Spleen (tissue), 7 donors: ENCODE data around the gene CNTNAP5.

Experiments
- POLR2AphosphoS5 ChIP-seq, 3 donors: sonication (generic); formaldehyde crosslinking; IDR thresholded peaks; one replicate each; pipeline ENCODE4 v1.5.1; 2017; ENCODE audit warnings: antibody characterized with exemption in 3 of 3
- TF ChIP-seq, protein P1 (sequence below), 11 experiments: fragments of 200-600 bp in 7 of 11; fragments of 450-650 bp in 4 of 11; sonication (generic) in 4 of 11; IDR thresholded peaks in 8 of 11; conservative IDR thresholded peaks in 3 of 11; 1 replicate in 7 of 11; 2 replicates in 4 of 11; pipeline versions ENCODE4 v1.4.0 to v1.8.0; 2016 to 2021; ENCODE audit warnings: antibody characterized with exemption in 11 of 11, inconsistent platforms in 4 of 11, mild to moderate bottlenecking in 1 of 11
- donor health status: DM: no; HTN: no; CAD: no; lungs with moderate emphysema.
- donor health status: DM: no; HTN: no; CAD: no.
- donor health status: DM: no; HTN: no; CAD: no.

DNA sequence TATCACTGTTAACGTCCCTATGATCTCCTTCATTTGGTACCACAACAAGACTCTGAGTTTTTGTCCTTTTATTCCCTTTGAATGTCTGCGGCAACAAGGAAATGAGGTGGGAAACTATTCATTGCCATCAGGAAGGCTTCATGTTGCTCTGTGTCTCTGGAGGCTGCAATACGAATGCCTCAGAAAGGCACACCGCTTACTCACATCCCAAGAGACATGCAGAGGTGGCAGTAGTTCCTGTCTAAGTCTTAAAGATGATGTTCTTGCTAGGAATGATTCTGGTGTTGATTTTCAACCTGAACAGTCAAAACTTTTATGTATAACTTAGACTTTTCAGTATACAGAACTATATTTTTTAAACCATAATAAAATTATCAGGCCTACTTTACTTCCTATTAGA lies 24.0 kb downstream of the CNTNAP5 start:
- TF ChIP-seq, protein P1, sequence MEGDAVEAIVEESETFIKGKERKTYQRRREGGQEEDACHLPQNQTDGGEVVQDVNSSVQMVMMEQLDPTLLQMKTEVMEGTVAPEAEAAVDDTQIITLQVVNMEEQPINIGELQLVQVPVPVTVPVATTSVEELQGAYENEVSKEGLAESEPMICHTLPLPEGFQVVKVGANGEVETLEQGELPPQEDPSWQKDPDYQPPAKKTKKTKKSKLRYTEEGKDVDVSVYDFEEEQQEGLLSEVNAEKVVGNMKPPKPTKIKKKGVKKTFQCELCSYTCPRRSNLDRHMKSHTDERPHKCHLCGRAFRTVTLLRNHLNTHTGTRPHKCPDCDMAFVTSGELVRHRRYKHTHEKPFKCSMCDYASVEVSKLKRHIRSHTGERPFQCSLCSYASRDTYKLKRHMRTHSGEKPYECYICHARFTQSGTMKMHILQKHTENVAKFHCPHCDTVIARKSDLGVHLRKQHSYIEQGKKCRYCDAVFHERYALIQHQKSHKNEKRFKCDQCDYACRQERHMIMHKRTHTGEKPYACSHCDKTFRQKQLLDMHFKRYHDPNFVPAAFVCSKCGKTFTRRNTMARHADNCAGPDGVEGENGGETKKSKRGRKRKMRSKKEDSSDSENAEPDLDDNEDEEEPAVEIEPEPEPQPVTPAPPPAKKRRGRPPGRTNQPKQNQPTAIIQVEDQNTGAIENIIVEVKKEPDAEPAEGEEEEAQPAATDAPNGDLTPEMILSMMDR (IDR thresholded peaks at IDR 0.05 in 8 of 11, conservative IDR thresholded peaks at IDR 0.05 in 3 of 11): no peak
- TF ChIP-seq POLR2AphosphoS5 (IDR thresholded peaks at IDR 0.05): no peak
